Ascending aorta (tissue), 2 donors: ENCODE results near the gene CALML4. TPM values are rescaled to one million over a fixed set of nuclear protein-coding genes. Genes with fewer than 3 reads are reported as not detected.

ENCODE experiments used
- DNase-seq, 2 donors: peaks; one replicate each; pipeline ENCODE4 v3.0.0-alpha.2; 2019; ENCODE audit warnings: low spot score in 2 of 2
- H3K27ac ChIP-seq, 2 donors: fragments of 200-600 bp; sonication (generic); one replicate each; pipeline ENCODE4 v1.5.1; 2016 to 2017; ENCODE audit warnings: mild to moderate bottlenecking in 1 of 2
- H3K27me3 ChIP-seq: fragments of 200-600 bp; sonication (generic); one replicate; pipeline ENCODE4 v1.5.1; 2017
- H3K36me3 ChIP-seq, 2 donors: fragments of 200-600 bp; sonication (generic); one replicate each; pipeline ENCODE4 v1.5.1; 2016
- H3K4me1 ChIP-seq, 2 donors: fragments of 200-600 bp; sonication (generic); one replicate each; pipeline ENCODE4 v1.5.1; 2016 to 2017; ENCODE audit warnings: mild to moderate bottlenecking in 1 of 2
- H3K4me3 ChIP-seq, 2 donors: fragments of 200-600 bp; sonication (generic); one replicate each; pipeline ENCODE4 v1.5.1; 2016 to 2017; ENCODE audit warnings: mild to moderate bottlenecking in 1 of 2
- H3K9me3 ChIP-seq, 2 donors: fragments of 200-600 bp; sonication (generic); one replicate each; pipeline ENCODE4 v1.5.1; 2016
- intact Hi-C: fragments of 100-400 bp; cut with DNase I; formaldehyde crosslinking; loops from one replicate; pipeline ENCODE4 v1.15.1; 2023
- total RNA-seq: library from RNA; depleted of rRNA; stranded (reverse); fragments of >200 nt; gene quantifications from one replicate; pipeline ENCODE4 v1.1.0, GENCODE V29; 2016
- TF ChIP-seq, protein P1 (sequence below), 3 experiments: fragments of 200-600 bp in 2 of 3; fragments of 450-650 bp in 1 of 3; sonication (generic) in 2 of 3; IDR thresholded peaks; one replicate each; pipeline ENCODE4 v1.5.1; 2016 to 2019; ENCODE audit warnings: antibody characterized with exemption in 3 of 3, mild to moderate bottlenecking in 1 of 3, moderate library complexity in 1 of 3

The CALML4 gene
- total RNA-seq, 1 donor from 2014 or later, result 0.85 TPM

DNA sequence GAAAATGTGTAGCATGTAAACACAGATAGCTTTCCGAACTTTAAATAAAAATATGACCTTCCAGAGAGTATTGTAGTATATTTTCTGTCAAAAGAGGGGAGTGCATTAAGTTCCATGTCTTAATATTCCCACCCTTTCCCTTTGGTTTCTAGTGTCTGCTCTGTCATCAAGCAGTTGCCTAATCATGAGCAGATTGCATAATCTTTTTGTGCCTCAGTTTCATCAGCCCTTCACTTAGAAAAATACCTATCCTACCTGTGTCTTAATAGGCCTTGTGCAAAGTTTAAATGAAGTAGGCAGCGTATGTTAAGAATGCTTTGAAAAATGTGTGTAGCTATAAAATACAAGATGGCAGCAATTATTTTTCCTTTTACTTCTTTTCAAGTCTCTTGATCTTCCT lies 52.8 kb downstream of the CALML4 start:
- H3K27ac ChIP-seq, result no peak overlapping the region
- H3K9me3 ChIP-seq, result no peaks in the 10 kb centered on the region
- TF ChIP-seq, protein P1, sequence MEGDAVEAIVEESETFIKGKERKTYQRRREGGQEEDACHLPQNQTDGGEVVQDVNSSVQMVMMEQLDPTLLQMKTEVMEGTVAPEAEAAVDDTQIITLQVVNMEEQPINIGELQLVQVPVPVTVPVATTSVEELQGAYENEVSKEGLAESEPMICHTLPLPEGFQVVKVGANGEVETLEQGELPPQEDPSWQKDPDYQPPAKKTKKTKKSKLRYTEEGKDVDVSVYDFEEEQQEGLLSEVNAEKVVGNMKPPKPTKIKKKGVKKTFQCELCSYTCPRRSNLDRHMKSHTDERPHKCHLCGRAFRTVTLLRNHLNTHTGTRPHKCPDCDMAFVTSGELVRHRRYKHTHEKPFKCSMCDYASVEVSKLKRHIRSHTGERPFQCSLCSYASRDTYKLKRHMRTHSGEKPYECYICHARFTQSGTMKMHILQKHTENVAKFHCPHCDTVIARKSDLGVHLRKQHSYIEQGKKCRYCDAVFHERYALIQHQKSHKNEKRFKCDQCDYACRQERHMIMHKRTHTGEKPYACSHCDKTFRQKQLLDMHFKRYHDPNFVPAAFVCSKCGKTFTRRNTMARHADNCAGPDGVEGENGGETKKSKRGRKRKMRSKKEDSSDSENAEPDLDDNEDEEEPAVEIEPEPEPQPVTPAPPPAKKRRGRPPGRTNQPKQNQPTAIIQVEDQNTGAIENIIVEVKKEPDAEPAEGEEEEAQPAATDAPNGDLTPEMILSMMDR (IDR thresholded peaks at IDR 0.05), result no peak
- intact Hi-C loops, result no loop called here
- H3K4me1 ChIP-seq, result peaks cover 0 to 7% of the 10 kb centered on the region in 2 donors
- DNase-seq, result no peak
- H3K27me3 ChIP-seq, result no peaks in the 10 kb centered on the region
- no peak overlapping the region for H3K4me3 ChIP-seq
- peaks cover 0 to 10% of the 10 kb centered on the region in 2 donors for H3K36me3 ChIP-seq

DNA sequence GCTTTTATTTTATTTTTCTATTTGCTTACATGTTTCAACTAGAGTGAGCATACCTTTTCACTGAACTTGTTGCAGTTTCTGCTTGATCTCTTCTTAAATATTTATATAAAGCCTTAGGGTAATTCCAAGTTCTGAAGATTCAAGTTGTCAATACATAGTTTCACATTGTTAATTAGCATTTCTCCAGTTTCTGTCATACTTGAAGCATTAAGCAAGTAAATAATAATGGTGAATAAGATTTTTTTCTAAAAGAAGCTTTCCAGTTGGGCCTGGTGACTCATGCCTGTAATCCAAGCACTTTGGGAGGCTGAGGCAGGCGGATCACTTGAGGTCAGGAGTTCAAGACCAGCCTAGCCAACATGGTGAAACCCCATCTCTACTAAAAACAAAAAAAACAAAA lies 53.9 kb downstream of the CALML4 start:
- DNase-seq, result no peak
- H3K9me3 ChIP-seq, result no peaks in the 10 kb centered on the region
- intact Hi-C loops, result no loop called here
- no peak overlapping the region for H3K4me3 ChIP-seq
- peaks cover 4 to 15% of the 10 kb centered on the region in 2 donors for H3K36me3 ChIP-seq
- H3K4me1 ChIP-seq, result peaks cover 0 to 5% of the 10 kb centered on the region in 2 donors
- H3K27me3 ChIP-seq, result no peaks in the 10 kb centered on the region
- no peak overlapping the region for H3K27ac ChIP-seq
- TF ChIP-seq, protein P1 (IDR thresholded peaks at IDR 0.05), result no peak

DNA sequence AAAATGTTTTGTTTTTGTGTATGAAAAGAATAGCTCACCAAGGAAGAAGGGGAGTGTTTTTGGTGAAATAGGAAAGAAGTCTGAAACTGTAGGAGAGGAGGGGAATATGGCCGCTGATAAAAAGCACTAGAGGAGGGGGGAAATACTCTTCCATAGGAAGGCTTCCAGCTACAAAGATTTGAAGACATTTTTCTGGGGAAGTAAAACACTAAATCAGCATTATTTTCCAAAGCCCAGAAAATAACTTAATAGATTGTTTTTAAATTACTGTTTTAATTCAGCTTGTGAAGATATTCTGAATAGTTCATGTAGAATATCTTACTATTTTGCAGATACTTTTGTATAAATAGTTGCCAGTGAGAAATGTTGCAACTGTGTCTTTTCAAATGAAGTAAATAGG lies 54.9 kb downstream of the CALML4 start:
- TF ChIP-seq, protein P1 (IDR thresholded peaks at IDR 0.05), result no peak
- intact Hi-C loops, result no loop called here
- no peak overlapping the region for H3K27ac ChIP-seq

DNA sequence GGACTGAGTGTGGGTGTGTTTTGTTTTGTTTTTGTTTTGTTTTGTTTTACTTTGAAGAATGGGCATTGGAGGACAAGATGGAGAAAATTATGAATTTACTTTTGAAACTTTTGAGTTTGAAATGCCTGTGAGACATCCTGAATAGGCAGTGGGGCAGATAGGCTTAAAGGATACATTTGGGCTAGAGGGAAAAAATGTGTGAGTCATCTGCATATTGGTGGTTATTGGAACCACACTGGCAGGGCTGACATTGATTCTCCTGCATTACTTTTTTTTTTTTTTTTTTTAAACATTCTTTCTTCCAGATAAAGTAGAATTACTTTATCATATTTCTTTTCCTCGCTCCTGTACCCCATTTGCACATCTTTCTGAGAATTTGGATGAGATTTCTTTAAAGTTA lies 56.1 kb downstream of the CALML4 start:
- Histone ChIP-seq H3K4me1 (no peaks in the 10 kb centered on the region), H3K4me3 (no peak overlapping the region), H3K9me3 (no peaks in the 10 kb centered on the region), H3K27ac (no peak overlapping the region), H3K27me3 (no peaks in the 10 kb centered on the region), H3K36me3 (peaks cover 9 to 15% of the 10 kb centered on the region in 2 donors)
- intact Hi-C loops, result no loop called here
- TF ChIP-seq, protein P1 (IDR thresholded peaks at IDR 0.05), result no peak
- DNase-seq, result no peak

More for the DNA sequence above, 54.9 kb downstream of the CALML4 start:
- Histone ChIP-seq H3K36me3 (peaks cover 9 to 15% of the 10 kb centered on the region in 2 donors), H3K4me1 (peaks cover 0 to 3% of the 10 kb centered on the region in 2 donors), H3K27me3 (no peaks in the 10 kb centered on the region), H3K4me3 (no peak overlapping the region), H3K9me3 (no peaks in the 10 kb centered on the region)
- no peak for DNase-seq

DNA sequence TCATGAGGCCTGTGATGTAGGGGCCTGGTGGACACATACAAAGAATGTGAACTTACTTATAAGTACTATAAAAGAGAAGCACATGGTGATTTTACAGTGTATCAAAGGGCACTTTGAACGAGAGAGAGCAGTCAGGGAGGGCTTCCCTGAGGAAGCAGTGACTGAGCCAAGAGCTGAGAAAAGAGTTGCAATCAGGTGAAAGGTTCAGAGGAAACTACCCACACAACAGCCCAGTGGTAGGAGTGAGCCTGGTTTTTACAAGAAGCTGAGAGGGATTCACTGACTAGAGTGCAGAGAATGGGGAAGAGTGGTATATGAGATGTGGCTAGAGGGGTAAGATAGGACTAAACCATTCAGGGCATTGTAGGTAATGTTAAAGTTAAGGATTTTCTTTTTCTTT lies 57.1 kb downstream of the CALML4 start:
- Histone ChIP-seq H3K27me3 (no peaks in the 10 kb centered on the region), H3K27ac (no peak overlapping the region), H3K9me3 (no peaks in the 10 kb centered on the region), H3K4me1 (no peaks in the 10 kb centered on the region), H3K36me3 (peaks cover 10 to 12% of the 10 kb centered on the region in 2 donors), H3K4me3 (no peak overlapping the region)
- intact Hi-C loops, result no loop called here
- no peak for DNase-seq
- TF ChIP-seq, protein P1 (IDR thresholded peaks at IDR 0.05), result no peak

DNA sequence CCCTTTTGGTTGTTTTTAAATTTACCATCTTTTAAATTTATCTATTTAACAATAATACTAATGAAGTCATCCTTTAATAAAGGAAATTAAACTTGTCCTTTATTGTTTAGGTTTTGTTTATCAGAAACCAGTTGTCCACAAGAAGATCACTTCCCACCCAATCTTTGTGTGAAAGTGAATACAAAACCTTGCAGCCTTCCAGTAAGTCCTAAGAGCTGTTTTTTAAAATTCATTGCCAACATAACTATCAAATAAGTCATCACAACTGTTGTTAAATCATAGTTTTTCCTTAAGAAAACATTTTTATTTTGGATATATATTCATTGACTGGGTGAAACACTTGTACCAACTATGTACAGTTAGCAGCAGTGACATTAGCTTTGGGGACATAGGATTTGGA lies 59.4 kb downstream of the CALML4 start:
- DNase-seq, result no peak
- no peaks in the 10 kb centered on the region for H3K9me3 ChIP-seq
- H3K4me1 ChIP-seq, result no peaks in the 10 kb centered on the region
- TF ChIP-seq, protein P1 (IDR thresholded peaks at IDR 0.05), result no peak
- H3K36me3 ChIP-seq, result peaks cover 11 to 12% of the 10 kb centered on the region in 2 donors
- intact Hi-C loops, result no loop called here
- no peak overlapping the region for H3K4me3 ChIP-seq
- H3K27ac ChIP-seq, result no peak overlapping the region
- H3K27me3 ChIP-seq, result no peaks in the 10 kb centered on the region
